Measurements from ENCODE around the gene LILRB5. TPM values are rescaled to one million over a fixed set of nuclear protein-coding genes. Genes with fewer than 3 reads are reported as not detected.
"Not testable (repeated sequence)": the region's sequence is repeated elsewhere in the genome, so short reads cannot be mapped to it uniquely, and the experiment has no call there.

The LILRB5 gene
- not detected in 2 replicates for total RNA-seq (2014; rRNA removed; shearing (Covaris generic); ENCODE audit: low replicate concordance)

- in situ Hi-C loops (cut with HindIII; ENCODE audit: low pct_unique_long_range_greater_than_20kb, low sequenced_read_pairs): no loop called here
Measured at GRCh38 chr19:54257116-54257480, at the start of gene LILRB5. LILRB5 (minus strand) TSS chr19:54257273; CDS start chr19:54257193, 80 bp downstream.

GRCh38 chr19:54305141-54305540 lies 48.1 kb upstream of the LILRB5 start:
- no peak for DNase-seq (ENCODE audit: low read depth)
- in situ Hi-C loops (cut with HindIII; ENCODE audit: low pct_unique_long_range_greater_than_20kb, low sequenced_read_pairs): no loop called here

More at GRCh38 chr19:54257116-54257480, at the start of gene LILRB5:
- DNase-seq (ENCODE audit: low read depth): no peak

DNA sequence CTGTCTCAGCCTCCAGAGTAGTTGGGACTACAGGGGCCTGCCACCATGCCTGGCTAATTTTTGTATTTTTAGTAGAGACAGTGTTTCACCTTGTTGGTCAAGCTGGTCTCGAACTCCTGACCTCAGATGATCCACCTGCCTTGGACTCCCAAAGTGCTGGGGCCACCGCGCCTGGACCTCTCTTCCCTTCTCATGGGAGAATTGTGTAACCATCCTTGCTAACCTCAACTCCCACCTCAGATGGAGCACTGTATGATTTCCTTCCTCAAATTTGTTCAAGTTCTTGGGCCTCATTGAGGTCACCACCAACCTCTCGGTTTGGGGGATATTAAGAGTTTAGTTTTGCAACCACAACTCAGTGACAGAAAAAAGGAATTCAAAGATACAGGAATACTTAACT lies 45.2 kb upstream of the LILRB5 start:
- DNase-seq (ENCODE audit: low read depth): no peak
- in situ Hi-C loops (cut with HindIII; ENCODE audit: low pct_unique_long_range_greater_than_20kb, low sequenced_read_pairs): no loop called here

- in situ Hi-C loops (cut with HindIII; ENCODE audit: low pct_unique_long_range_greater_than_20kb, low sequenced_read_pairs): no loop called here
Measured at GRCh38 chr19:54299515-54299914, 42.4 kb upstream of the LILRB5 start.

GRCh38 chr19:54299126-54299498 lies 42.0 kb upstream of the LILRB5 start:
- no peak for DNase-seq (ENCODE audit: low read depth)
- in situ Hi-C loops (cut with HindIII; ENCODE audit: low pct_unique_long_range_greater_than_20kb, low sequenced_read_pairs): no loop called here

More at GRCh38 chr19:54299515-54299914, 42.4 kb upstream of the LILRB5 start:
- no peak for DNase-seq (ENCODE audit: low read depth)

DNA sequence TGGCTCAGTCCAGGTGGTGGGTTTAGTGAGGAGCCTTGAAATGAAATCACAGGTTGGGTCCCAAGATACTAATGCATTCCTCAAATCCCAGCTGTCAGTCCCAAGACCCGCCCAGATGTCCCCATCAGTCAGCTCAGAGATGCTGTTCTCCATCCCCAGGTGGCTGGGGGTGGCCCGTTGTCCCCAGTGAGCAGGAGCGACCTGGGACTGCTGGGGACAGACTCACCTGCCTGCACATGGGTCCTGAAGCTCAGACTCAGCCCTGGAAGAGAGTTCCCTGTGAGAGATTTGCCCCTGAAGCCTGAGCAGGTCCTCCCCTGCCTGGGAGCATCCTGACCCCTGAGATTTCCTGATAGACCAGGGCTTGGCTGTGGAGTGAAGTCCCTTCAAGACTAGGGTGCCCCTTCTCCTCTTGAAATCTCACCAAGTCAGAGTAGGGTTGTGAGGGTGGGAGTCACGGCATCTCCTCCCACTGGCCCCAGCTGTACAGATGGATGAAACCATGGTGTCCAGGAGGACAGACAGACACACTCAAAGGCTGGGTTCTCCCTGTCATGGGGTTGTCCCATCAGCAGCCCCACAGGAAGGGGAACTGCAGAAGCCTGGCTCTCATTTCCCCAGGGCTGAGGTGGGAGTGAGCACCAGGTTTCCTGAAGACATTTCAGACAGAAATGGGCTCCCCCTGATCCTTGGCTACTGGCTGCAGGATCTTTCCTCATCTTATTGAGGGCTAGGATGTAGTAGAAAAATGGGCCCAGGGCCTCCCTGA lies 41.5 kb upstream of the LILRB5 start:
- DNase-seq (ENCODE audit: low read depth): no peak
- in situ Hi-C loops (cut with HindIII; ENCODE audit: low pct_unique_long_range_greater_than_20kb, low sequenced_read_pairs): no loop called here

DNA sequence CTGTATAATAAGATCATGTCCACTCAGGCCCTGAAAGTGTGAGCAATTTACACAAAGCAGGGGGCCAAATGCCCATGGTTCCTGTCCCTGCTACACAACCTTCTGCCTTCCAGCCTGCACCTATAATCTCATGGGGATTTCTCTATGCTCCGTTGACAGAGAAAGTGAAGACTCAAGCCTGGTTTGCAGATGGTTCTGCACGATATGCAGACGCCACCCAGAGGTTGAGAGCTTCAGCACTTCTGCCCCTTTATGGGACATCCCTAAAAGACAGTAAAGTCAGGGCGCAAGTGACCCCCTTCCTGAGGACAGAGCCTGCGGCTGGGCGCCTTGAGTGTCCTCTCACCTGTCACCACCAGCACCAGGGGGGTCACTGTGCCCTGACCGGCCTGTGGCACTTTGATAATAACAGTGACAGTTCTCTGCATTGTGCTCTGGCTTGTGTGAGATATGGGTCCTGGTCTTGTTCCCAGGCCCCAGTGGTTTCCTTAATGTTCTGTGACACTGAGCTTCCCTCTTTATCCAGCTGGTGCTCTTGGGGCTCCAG lies 40.8 kb upstream of the LILRB5 start:
- in situ Hi-C loops (cut with HindIII; ENCODE audit: low pct_unique_long_range_greater_than_20kb, low sequenced_read_pairs): no loop called here
- no peak for DNase-seq (ENCODE audit: low read depth)

GRCh38 chr19:54294539-54294938 lies 37.5 kb upstream of the LILRB5 start:
- in situ Hi-C loops (cut with HindIII; ENCODE audit: low pct_unique_long_range_greater_than_20kb, low sequenced_read_pairs): no loop called here
- no peak for DNase-seq (ENCODE audit: low read depth)

DNA sequence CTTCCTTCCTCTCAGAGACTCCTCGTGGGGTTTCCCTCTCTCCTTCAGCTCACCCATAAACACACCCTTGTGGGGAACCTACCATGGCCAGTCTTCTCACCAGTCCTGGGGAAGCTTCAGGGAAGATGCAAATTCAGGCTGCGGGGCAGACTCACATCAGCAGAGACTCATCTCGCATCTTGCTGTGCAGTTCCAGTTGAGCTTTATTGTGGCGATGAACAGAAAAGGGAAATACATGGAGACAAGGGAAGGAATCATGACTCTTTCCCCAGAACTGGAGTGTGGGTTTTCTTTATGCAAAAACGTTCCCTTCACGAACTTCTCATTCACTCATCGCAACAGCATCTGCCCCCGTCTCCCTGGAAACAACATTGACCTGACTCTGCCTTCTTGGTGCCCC lies 32.1 kb upstream of the LILRB5 start:
- in situ Hi-C loops (cut with HindIII; ENCODE audit: low pct_unique_long_range_greater_than_20kb, low sequenced_read_pairs); DNase-seq (ENCODE audit: low read depth): not testable (repeated sequence)

DNA sequence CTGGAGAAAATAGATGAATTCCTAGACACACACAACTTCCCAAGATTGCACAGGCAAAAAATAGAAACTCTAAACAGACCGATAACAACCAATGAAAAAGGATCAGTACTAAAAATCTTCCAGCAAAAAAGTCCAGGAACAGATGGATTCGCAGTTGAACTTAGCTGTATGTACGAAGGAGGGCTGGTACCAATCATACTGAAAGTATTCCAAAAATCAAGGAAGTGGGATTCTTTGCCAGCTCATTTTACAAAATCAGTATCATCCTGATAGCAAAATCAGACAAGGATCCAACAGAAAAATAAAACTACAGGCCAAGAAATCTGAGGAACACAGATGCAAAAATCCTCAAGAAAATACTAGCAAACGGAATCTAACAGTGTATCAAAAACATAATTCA lies 30.4 kb upstream of the LILRB5 start:
- DNase-seq (ENCODE audit: low read depth): no peak
- in situ Hi-C loops (cut with HindIII; ENCODE audit: low pct_unique_long_range_greater_than_20kb, low sequenced_read_pairs): no loop called here

DNA sequence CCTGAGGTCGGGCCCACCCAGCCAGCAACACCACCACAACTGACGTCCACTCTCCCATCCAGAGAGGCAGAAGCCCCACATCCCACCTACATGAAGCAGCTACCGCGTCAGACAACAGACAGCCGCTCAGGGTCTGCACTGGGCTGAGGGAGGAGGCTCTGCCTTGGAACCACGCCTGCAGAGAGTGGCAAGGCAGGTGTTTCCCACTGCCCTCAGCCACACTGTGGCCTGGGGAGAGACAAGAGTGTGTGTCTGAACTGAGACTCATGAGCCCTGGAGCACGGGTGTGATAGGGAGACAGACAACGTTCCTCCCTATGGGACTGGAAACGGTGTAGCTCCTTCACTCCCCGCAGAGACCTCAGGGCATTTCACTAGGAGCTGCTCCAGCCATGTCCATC lies 29.2 kb upstream of the LILRB5 start:
- DNase-seq (ENCODE audit: low read depth); in situ Hi-C loops (cut with HindIII; ENCODE audit: low pct_unique_long_range_greater_than_20kb, low sequenced_read_pairs): not testable (repeated sequence)

DNA sequence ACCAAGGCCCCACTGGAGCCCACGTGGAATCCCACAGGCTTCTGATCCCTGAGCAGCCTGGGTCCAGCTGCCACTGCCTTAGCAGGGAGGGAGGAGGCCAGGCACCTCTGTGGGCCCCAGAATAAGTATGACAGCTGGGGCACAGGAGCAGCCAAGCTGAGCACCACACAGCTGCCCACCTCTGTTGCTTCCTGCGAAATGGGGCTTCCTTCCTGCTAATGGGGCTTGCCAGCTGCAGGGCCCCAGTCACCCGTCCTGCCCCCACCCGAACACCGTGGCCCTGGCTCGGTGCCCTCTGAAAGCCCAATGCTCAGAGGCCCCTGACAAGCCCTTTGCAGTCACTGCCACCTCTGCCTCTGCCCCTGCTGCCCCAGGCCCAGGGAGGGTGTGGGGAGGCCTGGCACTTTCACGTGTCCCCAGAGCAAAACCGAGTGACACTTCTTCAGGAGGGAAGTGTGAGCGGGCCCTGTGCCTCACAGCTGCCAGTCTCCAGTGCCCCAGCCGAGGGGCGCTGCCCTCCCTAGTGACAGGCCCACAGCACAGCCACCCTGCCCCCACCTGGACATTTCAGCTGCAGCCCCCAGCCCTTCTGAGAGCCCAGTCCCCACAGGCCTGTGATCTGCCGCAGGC lies 28.5 kb upstream of the LILRB5 start:
- in situ Hi-C loops (cut with HindIII; ENCODE audit: low pct_unique_long_range_greater_than_20kb, low sequenced_read_pairs); DNase-seq (ENCODE audit: low read depth): not testable (repeated sequence)

DNA sequence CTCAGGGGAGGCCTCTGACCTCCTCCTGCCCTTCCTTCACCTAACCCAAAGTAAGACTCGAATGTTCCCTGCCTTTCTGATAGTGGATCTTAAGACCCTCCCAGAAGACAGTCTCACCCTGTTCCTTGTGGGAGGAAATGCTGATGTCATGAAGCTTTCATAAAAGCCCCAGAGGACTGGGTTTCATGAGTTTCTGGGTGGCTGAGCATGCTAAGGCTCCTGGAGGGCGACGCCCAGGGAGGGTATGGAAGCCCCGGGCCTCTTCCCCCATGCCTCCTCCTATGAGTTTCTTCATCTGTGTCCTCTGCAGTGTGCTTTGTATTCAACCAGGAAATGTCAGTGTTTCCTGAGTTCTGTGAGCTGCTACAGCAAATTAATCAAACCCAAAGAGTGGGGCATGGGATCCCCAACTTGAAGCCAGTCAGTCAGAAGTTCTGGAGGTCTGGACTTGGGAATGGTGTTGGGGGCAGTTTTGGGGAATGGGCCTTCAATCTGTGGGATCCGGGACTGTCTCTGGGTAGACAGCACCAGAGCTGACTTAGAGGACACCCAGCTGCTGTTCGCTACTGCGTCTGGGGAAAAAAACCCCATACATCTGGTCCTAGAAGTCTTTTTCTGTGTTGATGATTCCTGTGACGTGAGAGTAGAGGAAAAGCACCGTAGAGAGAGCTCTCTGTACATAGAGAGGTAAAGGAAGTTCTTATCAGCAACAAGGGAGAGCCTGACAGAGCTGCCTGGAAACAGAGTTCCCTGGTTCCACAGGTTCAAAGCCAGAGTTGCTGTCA lies 25.8 kb upstream of the LILRB5 start:
- in situ Hi-C loops (cut with HindIII; ENCODE audit: low pct_unique_long_range_greater_than_20kb, low sequenced_read_pairs): no loop called here
- DNase-seq (ENCODE audit: low read depth): no peak

DNA sequence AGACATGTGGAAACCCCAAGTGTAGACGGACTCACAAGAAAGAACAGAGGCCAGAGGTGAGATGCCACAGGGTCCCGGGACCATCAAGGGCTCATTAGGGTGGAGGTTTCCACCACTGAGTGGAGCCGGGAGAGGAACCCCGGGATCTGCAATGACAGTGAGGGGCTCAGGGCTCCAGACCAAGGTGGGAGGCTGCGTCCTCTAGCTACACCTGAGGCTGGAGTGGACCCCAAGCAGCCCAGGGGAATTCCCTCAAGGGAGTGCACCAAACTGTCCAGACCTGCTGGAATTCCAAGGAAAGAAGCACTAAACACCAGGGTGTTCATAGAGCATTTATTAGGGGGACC lies 24.6 kb upstream of the LILRB5 start:
- in situ Hi-C loops (cut with HindIII; ENCODE audit: low pct_unique_long_range_greater_than_20kb, low sequenced_read_pairs); DNase-seq (ENCODE audit: low read depth): not testable (repeated sequence)

DNA sequence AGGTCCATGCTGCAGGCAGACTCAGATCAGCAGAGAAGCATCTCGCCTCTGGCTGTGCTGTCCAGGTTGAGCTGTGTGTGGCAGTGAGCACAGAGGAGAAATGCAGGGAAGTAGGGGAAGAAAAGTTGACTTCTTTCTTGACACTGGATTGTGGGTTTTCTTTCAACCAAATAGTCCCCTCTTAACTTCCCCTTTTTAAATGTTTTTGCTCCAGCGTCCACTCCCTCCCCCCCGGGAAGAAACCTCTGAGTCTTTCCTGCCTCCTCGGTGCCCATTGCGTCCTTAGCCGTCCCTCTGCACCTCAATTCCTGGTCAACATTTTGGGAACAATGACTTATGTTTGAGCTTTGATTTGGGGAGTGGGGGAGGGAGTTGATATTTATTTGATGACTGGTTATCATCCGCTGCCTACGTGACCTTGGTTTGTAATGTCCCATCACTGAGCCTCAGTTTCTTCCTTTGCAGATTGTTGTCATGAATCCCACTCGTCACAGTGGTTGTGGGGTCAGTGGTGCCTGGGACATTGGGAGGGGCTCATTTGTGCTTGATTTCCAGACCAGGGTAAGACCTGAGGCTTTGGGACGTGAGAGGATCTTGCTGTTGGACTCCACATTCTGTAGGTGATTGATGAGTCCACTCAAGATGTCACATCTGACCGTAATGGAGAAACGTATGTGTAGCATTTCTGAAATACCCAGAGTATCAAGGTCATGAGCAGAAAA lies 24.1 kb upstream of the LILRB5 start, which contains the start of gene LILRB2:
LILRB2 (minus strand) TSS at position 104 of the 722 bp plus-strand sequence. CDS start 614 bp downstream, outside the sequence.
- in situ Hi-C loops (cut with HindIII; ENCODE audit: low pct_unique_long_range_greater_than_20kb, low sequenced_read_pairs): no loop called here
- DNase-seq (ENCODE audit: low read depth): no peak

- DNase-seq (ENCODE audit: low read depth); in situ Hi-C loops (cut with HindIII; ENCODE audit: low pct_unique_long_range_greater_than_20kb, low sequenced_read_pairs): not testable (repeated sequence)
Measured at GRCh38 chr19:54280441-54280840, 23.4 kb upstream of the LILRB5 start.

GRCh38 chr19:54280025-54280424 lies 23.0 kb upstream of the LILRB5 start:
- DNase-seq (ENCODE audit: low read depth); in situ Hi-C loops (cut with HindIII; ENCODE audit: low pct_unique_long_range_greater_than_20kb, low sequenced_read_pairs): not testable (repeated sequence)

GRCh38 chr19:54279406-54279962 lies 22.4 kb upstream of the LILRB5 start:
- no peak for DNase-seq (ENCODE audit: low read depth)

More at GRCh38 chr19:54279406-54279962, 22.4 kb upstream of the LILRB5 start:
- in situ Hi-C loops (cut with HindIII; ENCODE audit: low pct_unique_long_range_greater_than_20kb, low sequenced_read_pairs): no loop called here
